ENCODE measurements around the gene MOSPD3.

The MOSPD3 gene

GRCh38 chr7:100626055-100626454, 13.7 kb downstream of the MOSPD3 start:
- Histone ChIP-seq H3F3A (ENCODE audit: control insufficient read depth, insufficient read depth) (peaks cover 8% of the 10 kb centered on the region; the same call in 1 of the 2 replicates), H3K79me2 (ENCODE audit: control insufficient read depth, low read length) (no peaks in the 10 kb centered on the region), H3K27me3 (ENCODE audit: control insufficient read depth, low read length) (peaks cover 3% of the 10 kb centered on the region), H3K4me2 (ENCODE audit: low read length) (peak overlapping the region; percentile 89), H3K36me3 (ENCODE audit: control insufficient read depth, low read length) (no peaks in the 10 kb centered on the region), H3K4me3 (ENCODE audit: low read length) (peak overlapping the region; percentile 74), H3K27ac (ENCODE audit: low read depth, low read length) (no peak overlapping the region), H3K9me3 (ENCODE audit: control insufficient read depth, insufficient read depth, low read length) (no peaks in the 10 kb centered on the region), H4K20me1 (ENCODE audit: control insufficient read depth, insufficient read depth, low read depth, low read length) (no peaks in the 10 kb centered on the region), H3K9me2 (replicated peaks; ENCODE audit: control insufficient read depth, low read length) (no peaks in the 10 kb centered on the region), H3K4me1 (ENCODE audit: control insufficient read depth, low read length) (peaks cover 15% of the 10 kb centered on the region)
- no peak for TF ChIP-seq EZH2phosphoT487 (IDR thresholded peaks at IDR 0.05; ENCODE audit: borderline replicate concordance, low read length)
- no peak for TF ChIP-seq CTCF (IDR thresholded peaks at IDR 0.05; ENCODE audit: low read depth, low read length, poor library complexity, severe bottlenecking)

- TF ChIP-seq CTCF (IDR thresholded peaks at IDR 0.05; ENCODE audit: low read depth, low read length, poor library complexity, severe bottlenecking) (no peak), EZH2phosphoT487 (IDR thresholded peaks at IDR 0.05; ENCODE audit: borderline replicate concordance, low read length) (no peak)
- H3K27ac ChIP-seq (ENCODE audit: low read depth, low read length) = peak overlapping the region; percentile 23; the same call in 1 of the 2 replicates
- no peaks in the 10 kb centered on the region for H3K36me3 ChIP-seq (ENCODE audit: control insufficient read depth, low read length)
- peak overlapping the region; percentile 89 for H3K4me2 ChIP-seq (ENCODE audit: low read length)
- no peaks in the 10 kb centered on the region for H4K20me1 ChIP-seq (ENCODE audit: control insufficient read depth, insufficient read depth, low read depth, low read length)
- no peaks in the 10 kb centered on the region for H3K9me2 ChIP-seq (replicated peaks; ENCODE audit: control insufficient read depth, low read length)
- peaks cover 8% of the 10 kb centered on the region; the same call in 1 of the 2 replicates for H3F3A ChIP-seq (ENCODE audit: control insufficient read depth, insufficient read depth)
- no peaks in the 10 kb centered on the region for H3K9me3 ChIP-seq (ENCODE audit: control insufficient read depth, insufficient read depth, low read length)
- H3K4me3 ChIP-seq (ENCODE audit: low read length) = peak overlapping the region; percentile 74
- H3K79me2 ChIP-seq (ENCODE audit: control insufficient read depth, low read length) = no peaks in the 10 kb centered on the region
- H3K4me1 ChIP-seq (ENCODE audit: control insufficient read depth, low read length) = peaks cover 16% of the 10 kb centered on the region
- peaks cover 4% of the 10 kb centered on the region for H3K27me3 ChIP-seq (ENCODE audit: control insufficient read depth, low read length)
These were observed 14.3 kb downstream of the MOSPD3 start for GRCh38 chr7:100626530-100627237.

- no peaks in the 10 kb centered on the region for H3K79me2 ChIP-seq (ENCODE audit: control insufficient read depth, low read length)
- H3K4me3 ChIP-seq (ENCODE audit: low read length) = peak overlapping the region; percentile 74
- no peaks in the 10 kb centered on the region for H3K9me3 ChIP-seq (ENCODE audit: control insufficient read depth, insufficient read depth, low read length)
- H3K27me3 ChIP-seq (ENCODE audit: control insufficient read depth, low read length) = peaks cover 7% of the 10 kb centered on the region
- H3K27ac ChIP-seq (ENCODE audit: low read depth, low read length) = no peak overlapping the region
- H4K20me1 ChIP-seq (ENCODE audit: control insufficient read depth, insufficient read depth, low read depth, low read length) = no peaks in the 10 kb centered on the region
- TF ChIP-seq CTCF (IDR thresholded peaks at IDR 0.05; ENCODE audit: low read depth, low read length, poor library complexity, severe bottlenecking) = no peak
- no peak for TF ChIP-seq EZH2phosphoT487 (IDR thresholded peaks at IDR 0.05; ENCODE audit: borderline replicate concordance, low read length)
- no peaks in the 10 kb centered on the region for H3K9me2 ChIP-seq (replicated peaks; ENCODE audit: control insufficient read depth, low read length)
- peaks cover 18% of the 10 kb centered on the region for H3K4me1 ChIP-seq (ENCODE audit: control insufficient read depth, low read length)
- H3K36me3 ChIP-seq (ENCODE audit: control insufficient read depth, low read length) = no peaks in the 10 kb centered on the region
- peak overlapping the region; percentile 89 for H3K4me2 ChIP-seq (ENCODE audit: low read length)
- peaks cover 8% of the 10 kb centered on the region; the same call in 1 of the 2 replicates for H3F3A ChIP-seq (ENCODE audit: control insufficient read depth, insufficient read depth)
These were observed 14.9 kb downstream of the MOSPD3 start for GRCh38 chr7:100627238-100627549.
